Mesodermal cell (in vitro differentiated cells): Measurements from ENCODE around the gene ACAD11.
"Not testable (repeated sequence)": the region's sequence is repeated elsewhere in the genome, so short reads cannot be mapped to it uniquely, and the experiment has no call there.

Experiments used
- H3K27ac ChIP-seq: 2 replicates; pipeline ENCODE4 v1.7.0; 2013; ENCODE audit warnings: mild to moderate bottlenecking, low read depth, low read length, moderate library complexity; ENCODE audit not compliant: severe bottlenecking
- H3K36me3 ChIP-seq: 2 replicates; pipeline ENCODE4 v1.7.1; 2013; ENCODE audit warnings: mild to moderate bottlenecking, low read length, moderate library complexity; ENCODE audit not compliant: control insufficient read depth, insufficient read depth
- H3K4me1 ChIP-seq: one replicate; pipeline ENCODE4 v1.7.1; 2013; ENCODE audit warnings: mild to moderate bottlenecking, low read length; ENCODE audit not compliant: insufficient read depth, control insufficient read depth, poor library complexity, severe bottlenecking
- H3K4me3 ChIP-seq: 2 replicates; pipeline ENCODE4 v1.7.0; 2013; ENCODE audit warnings: low read length, control low read depth, mild to moderate bottlenecking; ENCODE audit not compliant: insufficient read depth, poor library complexity, severe bottlenecking; ENCODE audit errors: extremely low read depth
- H3K9me3 ChIP-seq: 2 replicates; pipeline ENCODE4 v1.7.1; 2013; ENCODE audit warnings: mild to moderate bottlenecking, low read length, moderate library complexity; ENCODE audit not compliant: control insufficient read depth
- WGBS, 2 experiments: methylation state at CpG; one replicate each; pipeline ENCODE4 v1.1.5; 2013; ENCODE audit warnings: missing lambda C conversion rate in 2 of 2; ENCODE audit not compliant: insufficient coverage in 2 of 2; 5-methylcytosine and 5-hydroxymethylcytosine counted together

The ACAD11 gene

DNA sequence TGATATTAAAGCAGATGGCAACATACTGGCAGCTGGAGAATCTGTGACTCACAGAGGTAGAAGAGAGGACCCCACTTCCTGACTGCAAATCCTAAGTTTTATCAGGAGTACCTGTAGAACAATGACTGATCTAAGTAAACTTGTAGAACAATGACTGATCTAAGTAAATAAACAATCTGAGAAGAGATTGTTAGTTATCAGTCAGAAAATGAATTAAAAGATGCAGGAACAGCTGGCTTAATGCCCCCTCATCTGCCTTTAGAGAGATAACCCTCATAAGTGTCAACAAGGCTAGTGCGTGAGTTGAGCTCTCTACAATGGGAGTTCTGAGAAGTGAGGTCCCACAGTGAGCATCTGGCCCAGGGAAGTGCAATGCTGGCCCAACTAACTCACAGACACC lies 14.6 kb downstream of the ACAD11 start:
- Histone ChIP-seq H3K4me3 (no peak overlapping the region), H3K36me3 (no peaks in the 10 kb centered on the region), H3K4me1 (peaks cover 2% of the 10 kb centered on the region), H3K27ac (no peak overlapping the region), H3K9me3 (no peaks in the 10 kb centered on the region)
- 89 to 100% methylated on average over 1 of the region's 1 CpG for WGBS, 2 experiments

DNA sequence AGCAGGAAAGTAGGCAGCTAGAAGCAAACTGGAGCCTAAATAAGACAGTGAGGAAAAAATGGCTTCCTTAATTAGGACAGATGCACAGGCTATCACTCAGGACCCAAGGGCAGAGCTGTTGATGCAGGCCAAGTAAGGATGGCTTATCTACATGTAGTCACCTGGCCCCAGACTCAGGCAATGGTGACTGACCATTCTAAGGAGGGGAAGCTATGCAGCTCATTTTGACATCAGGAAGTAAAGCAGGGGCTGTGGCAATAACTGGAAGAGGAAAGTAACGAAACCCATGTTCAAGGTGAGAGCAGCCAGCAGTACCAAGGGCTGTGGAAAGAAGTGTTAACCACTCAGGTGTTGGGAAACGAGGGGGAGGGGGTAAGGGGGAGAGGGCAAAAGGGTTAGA lies 16.2 kb downstream of the ACAD11 start:
- Histone ChIP-seq H3K27ac (no peak overlapping the region), H3K4me3 (no peak overlapping the region), H3K36me3 (no peaks in the 10 kb centered on the region), H3K4me1 (peaks cover 9% of the 10 kb centered on the region), H3K9me3 (no peaks in the 10 kb centered on the region)
- 72 to 87% methylated on average over 2 of the region's 2 CpGs for WGBS, 2 experiments

DNA sequence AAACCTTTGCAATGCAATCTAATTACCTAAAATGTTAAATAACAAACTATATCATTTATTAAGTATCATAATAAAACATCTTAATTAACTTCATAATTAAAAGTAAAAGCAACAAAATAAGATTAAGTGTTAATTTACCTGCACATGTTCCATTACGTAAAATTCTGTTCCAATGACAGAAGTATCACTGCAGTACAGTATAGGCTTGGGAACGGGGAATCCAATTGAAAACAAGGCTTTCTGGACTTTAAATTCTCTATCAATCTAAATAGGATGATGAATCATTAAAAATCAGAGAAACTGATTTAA lies 17.1 kb downstream of the ACAD11 start:
- WGBS, 2 experiments, result no CpG with 5 or more reads among the region's 2 CpGs
- Histone ChIP-seq H3K9me3 (no peaks in the 10 kb centered on the region), H3K36me3 (no peaks in the 10 kb centered on the region), H3K27ac (no peak overlapping the region), H3K4me3 (no peak overlapping the region), H3K4me1 (peaks cover 16% of the 10 kb centered on the region)

GRCh38 chr3:132641837-132642538 lies 17.6 kb downstream of the ACAD11 start:
- Histone ChIP-seq H3K4me1 (peaks cover 21% of the 10 kb centered on the region), H3K4me3 (no peak overlapping the region), H3K9me3 (no peaks in the 10 kb centered on the region), H3K27ac (no peak overlapping the region), H3K36me3 (no peaks in the 10 kb centered on the region)
- 100% methylated on average over 1 of the region's 5 CpGs; no CpG with 5 or more reads in 1 of the 2 experiments for WGBS, 2 experiments

DNA sequence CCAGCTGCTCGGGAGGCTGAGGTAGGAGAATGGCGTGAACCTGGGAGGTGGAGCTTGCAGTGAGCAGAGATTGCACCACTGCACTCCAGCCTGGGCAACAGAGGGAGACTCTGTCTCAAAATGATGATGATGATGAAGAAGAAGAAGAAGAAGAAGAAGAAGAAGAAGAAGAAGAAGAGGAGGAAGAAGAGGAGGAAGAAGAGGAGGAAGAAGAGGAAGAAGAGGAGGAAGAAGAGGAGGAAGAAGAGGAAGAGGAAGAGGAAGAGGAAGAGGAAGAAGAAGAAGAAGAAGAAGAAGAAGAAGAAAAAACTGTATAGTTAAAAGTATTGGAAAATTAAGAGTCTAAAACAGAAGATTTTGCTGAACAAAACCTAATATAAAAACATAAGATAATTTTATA lies 18.2 kb downstream of the ACAD11 start:
- not testable (repeated sequence) for H3K27ac ChIP-seq, H3K4me3 ChIP-seq, H3K36me3 ChIP-seq, H3K9me3 ChIP-seq
- peaks cover 21% of the 10 kb centered on the region for H3K4me1 ChIP-seq
- WGBS, 2 experiments, result 83% methylated on average over 1 of the region's 2 CpGs

DNA sequence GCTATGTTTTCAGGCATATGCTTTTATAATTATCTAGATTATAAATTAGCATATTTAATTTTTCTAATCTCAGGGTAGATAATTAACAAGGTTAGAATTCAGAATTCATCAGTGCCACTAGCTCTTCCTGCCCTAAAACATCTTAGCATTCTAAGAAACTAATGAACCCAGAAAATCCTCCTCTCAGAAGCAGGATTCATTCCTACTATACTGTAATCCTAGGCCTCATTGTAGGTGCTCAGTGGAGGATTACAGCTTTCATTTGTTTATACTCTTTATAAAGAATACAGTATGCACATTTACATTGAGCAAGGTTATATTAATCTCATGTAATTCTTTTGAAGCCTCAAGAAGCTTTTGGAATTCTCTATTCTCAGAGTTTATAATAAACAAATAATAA lies 20.9 kb downstream of the ACAD11 start:
- H3K4me3 ChIP-seq, result no peak overlapping the region

GRCh38 chr3:132637590-132637989 lies 22.0 kb downstream of the ACAD11 start:
- Histone ChIP-seq H3K27ac (no peak overlapping the region), H3K36me3 (no peaks in the 10 kb centered on the region), H3K4me3 (no peak overlapping the region), H3K4me1 (peaks cover 18% of the 10 kb centered on the region), H3K9me3 (no peaks in the 10 kb centered on the region)
- no CpG with 5 or more reads among the region's 1 CpG for WGBS, 2 experiments

More for the DNA sequence above, 20.9 kb downstream of the ACAD11 start:
- no peak overlapping the region for H3K27ac ChIP-seq
- H3K4me1 ChIP-seq, result peaks cover 18% of the 10 kb centered on the region
- no peaks in the 10 kb centered on the region for H3K36me3 ChIP-seq
- H3K9me3 ChIP-seq, result no peaks in the 10 kb centered on the region

- no peaks in the 10 kb centered on the region for H3K9me3 ChIP-seq
- H3K4me3 ChIP-seq, result no peak overlapping the region
- peaks cover 18% of the 10 kb centered on the region for H3K4me1 ChIP-seq
- no peaks in the 10 kb centered on the region for H3K36me3 ChIP-seq
- no peak overlapping the region for H3K27ac ChIP-seq
These were observed 24.6 kb downstream of the ACAD11 start for GRCh38 chr3:132635052-132635451.

DNA sequence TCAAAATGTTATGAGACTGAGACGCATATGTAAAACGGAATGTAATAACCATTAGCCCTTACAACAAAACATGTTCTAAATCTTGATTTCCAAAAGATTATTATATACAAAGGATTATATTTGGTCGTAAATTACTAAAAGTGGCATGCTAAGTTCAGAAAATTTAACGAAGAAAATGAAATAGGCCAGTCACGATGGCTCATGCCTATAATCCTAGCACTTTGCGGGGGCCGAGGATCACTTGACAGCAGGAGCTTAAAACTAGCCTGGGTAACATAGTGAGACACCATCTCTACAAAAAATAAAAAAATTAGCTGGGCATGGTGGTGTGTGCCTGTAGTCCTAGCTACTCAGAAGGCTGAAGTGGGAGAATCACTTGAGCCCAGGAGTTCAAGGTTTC lies 29.0 kb downstream of the ACAD11 start:
- H3K27ac ChIP-seq, result no peak overlapping the region
- no peaks in the 10 kb centered on the region for H3K9me3 ChIP-seq
- no peaks in the 10 kb centered on the region for H3K4me1 ChIP-seq
- 100% methylated on average over 1 of the region's 7 CpGs for WGBS, 2 experiments
- peaks cover 14% of the 10 kb centered on the region for H3K36me3 ChIP-seq
- no peak overlapping the region for H3K4me3 ChIP-seq

- H3K4me3 ChIP-seq, result no peak overlapping the region
- H3K27ac ChIP-seq, result no peak overlapping the region
- H3K36me3 ChIP-seq, result peaks cover 14% of the 10 kb centered on the region
These were observed 29.7 kb downstream of the ACAD11 start for GRCh38 chr3:132629928-132630327.

GRCh38 chr3:132628157-132628556 lies 31.5 kb downstream of the ACAD11 start:
- Histone ChIP-seq H3K36me3 (peaks cover 14% of the 10 kb centered on the region), H3K4me3 (no peak overlapping the region), H3K4me1 (no peaks in the 10 kb centered on the region), H3K27ac (no peak overlapping the region), H3K9me3 (no peaks in the 10 kb centered on the region)
- WGBS, 2 experiments, result 88 to 100% methylated on average over 1 to 2 of the region's 2 CpGs

More at GRCh38 chr3:132629928-132630327, 29.7 kb downstream of the ACAD11 start:
- no peaks in the 10 kb centered on the region for H3K9me3 ChIP-seq
- no peaks in the 10 kb centered on the region for H3K4me1 ChIP-seq
- no CpG with 5 or more reads among the region's 1 CpG for WGBS, 2 experiments
